Lower leg skin (tissue), 4 donors: Measurements from ENCODE around the gene ZSCAN5A. TPM values are rescaled to one million over a fixed set of nuclear protein-coding genes. Genes with fewer than 3 reads are reported as not detected.

ENCODE experiments used
- DNase-seq, 2 donors: peaks; one replicate each; pipeline ENCODE4 v3.0.0-alpha.2; 2019; ENCODE audit warnings: low spot score in 2 of 2
- H3K4me3 ChIP-seq: fragments of 200-600 bp; sonication (generic); 2 replicates; pipeline ENCODE4 v1.5.1; 2017; ENCODE audit warnings: mild to moderate bottlenecking, low read depth; ENCODE audit not compliant: poor library complexity, severe bottlenecking
- POLR2A ChIP-seq, 2 donors: fragments of 450-650 bp; IDR thresholded peaks; one replicate each; pipeline ENCODE4 v1.6.1; 2016 to 2017; ENCODE audit warnings: antibody characterized with exemption in 2 of 2, mild to moderate bottlenecking in 1 of 2, moderate library complexity in 1 of 2
- WGBS, 2 donors: methylation state at CpG; one replicate each; pipeline ENCODE4 v1.1.5; 2018; 5-methylcytosine and 5-hydroxymethylcytosine counted together
- intact Hi-C: fragments of 100-400 bp; cut with DNase I; formaldehyde crosslinking; loops from one replicate; pipeline ENCODE4 v1.15.0; 2023; ENCODE audit warnings: low total_unique reads
- total RNA-seq, 4 donors: library from RNA; depleted of rRNA; stranded (reverse); fragments of >200 nt; gene quantifications; one replicate each; pipeline ENCODE4 v1.1.0, GENCODE V29; 2016
- TF ChIP-seq, protein P1 (sequence below), 3 donors: fragments of 450-650 bp; IDR thresholded peaks; one replicate each; pipeline ENCODE4 v1.5.1; 2016; ENCODE audit warnings: antibody characterized with exemption in 3 of 3, mild to moderate bottlenecking in 3 of 3, moderate library complexity in 2 of 3

Gene ZSCAN5A
- total RNA-seq, 4 donors from 2014 or later: 2.4 to 7.6 (median 4.9) TPM

DNA sequence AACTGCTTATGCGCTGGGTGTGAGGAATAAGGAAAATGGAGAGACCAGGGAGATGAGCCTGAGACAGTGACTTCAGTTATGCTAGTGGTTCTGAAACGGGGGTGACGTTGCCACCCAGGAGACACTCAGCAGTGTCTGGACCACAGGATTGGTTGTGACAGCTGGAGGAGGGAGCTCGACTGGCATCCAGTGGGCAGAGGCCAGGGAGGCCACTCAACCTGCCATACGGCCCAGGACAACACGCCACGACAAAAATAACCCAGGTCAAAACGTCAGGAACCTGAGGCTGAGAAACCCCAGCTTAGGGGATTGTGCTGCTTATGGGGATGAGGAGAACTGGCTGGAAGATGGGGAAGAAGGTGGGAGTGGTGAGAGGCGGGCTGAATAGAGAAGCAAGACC is 10.4 kb downstream of the ZSCAN5A start:
- DNase-seq: no peak
- TF ChIP-seq, protein P1, sequence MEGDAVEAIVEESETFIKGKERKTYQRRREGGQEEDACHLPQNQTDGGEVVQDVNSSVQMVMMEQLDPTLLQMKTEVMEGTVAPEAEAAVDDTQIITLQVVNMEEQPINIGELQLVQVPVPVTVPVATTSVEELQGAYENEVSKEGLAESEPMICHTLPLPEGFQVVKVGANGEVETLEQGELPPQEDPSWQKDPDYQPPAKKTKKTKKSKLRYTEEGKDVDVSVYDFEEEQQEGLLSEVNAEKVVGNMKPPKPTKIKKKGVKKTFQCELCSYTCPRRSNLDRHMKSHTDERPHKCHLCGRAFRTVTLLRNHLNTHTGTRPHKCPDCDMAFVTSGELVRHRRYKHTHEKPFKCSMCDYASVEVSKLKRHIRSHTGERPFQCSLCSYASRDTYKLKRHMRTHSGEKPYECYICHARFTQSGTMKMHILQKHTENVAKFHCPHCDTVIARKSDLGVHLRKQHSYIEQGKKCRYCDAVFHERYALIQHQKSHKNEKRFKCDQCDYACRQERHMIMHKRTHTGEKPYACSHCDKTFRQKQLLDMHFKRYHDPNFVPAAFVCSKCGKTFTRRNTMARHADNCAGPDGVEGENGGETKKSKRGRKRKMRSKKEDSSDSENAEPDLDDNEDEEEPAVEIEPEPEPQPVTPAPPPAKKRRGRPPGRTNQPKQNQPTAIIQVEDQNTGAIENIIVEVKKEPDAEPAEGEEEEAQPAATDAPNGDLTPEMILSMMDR (IDR thresholded peaks at IDR 0.05): no peak
- TF ChIP-seq POLR2A (IDR thresholded peaks at IDR 0.05): no peak
- H3K4me3 ChIP-seq: no peak overlapping the region
- intact Hi-C loops: no loop called here
- WGBS, 2 donors: 86 to 88% methylated on average over 9 of the region's 9 CpGs

DNA sequence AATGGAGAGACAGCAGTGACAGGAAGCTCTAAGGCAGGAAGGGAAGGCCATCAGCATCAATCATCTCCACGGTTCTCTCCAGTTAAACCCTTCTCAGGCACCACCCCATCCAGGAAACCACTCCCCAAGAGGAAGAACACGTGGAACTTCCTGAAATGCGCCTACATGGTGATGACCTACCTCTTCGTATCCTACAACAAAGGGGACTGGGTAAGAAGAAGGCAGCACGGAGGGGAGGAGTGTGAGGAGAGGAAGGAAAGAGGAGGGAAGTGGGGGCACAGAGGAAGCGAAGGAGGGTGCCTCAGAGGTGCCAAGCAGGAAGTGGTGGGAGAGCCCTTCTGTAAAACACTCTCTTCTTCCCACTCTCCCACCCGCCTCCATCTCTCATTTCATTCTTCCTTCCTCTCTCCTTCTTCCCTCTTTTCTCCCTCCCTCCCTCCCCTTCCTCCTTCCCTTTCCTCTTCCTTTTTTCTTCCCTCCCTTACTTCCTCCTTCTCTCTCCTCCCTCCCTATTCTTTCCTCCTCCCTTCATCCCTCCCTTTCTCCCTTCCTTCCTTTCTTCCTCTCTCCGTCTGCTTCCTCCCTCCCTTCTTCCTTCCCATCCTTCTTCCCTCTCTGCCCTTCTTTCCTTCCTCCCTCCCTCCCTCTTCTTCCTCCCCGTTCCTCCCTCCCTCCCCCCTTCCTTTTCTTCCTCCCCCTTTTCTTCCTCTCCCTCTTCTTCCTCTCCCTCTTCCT is 12.6 kb downstream of the ZSCAN5A start:
- TF ChIP-seq, protein P1 (IDR thresholded peaks at IDR 0.05): no peak
- TF ChIP-seq POLR2A (IDR thresholded peaks at IDR 0.05): no peak
- no peak for DNase-seq
- WGBS, 2 donors: 58 to 61% methylated on average over 9 of the region's 9 CpGs
- no peak overlapping the region for H3K4me3 ChIP-seq
- intact Hi-C loops: no loop called here

DNA sequence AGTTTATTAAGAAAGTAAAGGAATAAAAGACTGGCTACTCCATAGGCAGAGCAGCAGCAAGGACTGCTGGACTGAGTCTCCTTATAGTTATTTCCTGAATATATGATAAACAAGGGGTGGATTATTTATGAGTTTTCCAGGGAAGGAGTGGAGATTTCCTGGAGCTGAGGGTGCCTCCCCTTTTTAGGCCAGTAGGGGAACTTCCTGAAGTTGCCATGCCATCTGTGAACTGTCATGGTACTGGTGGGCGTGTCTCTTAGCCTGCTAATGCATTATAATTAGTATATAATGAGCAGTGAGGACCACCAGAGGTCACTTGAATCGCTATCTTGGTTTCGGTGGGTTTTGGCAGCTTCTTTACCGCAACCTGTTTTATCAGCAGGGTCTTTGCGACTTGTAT is 13.5 kb downstream of the ZSCAN5A start:
- WGBS, 2 donors: 82 to 97% methylated on average over 5 of the region's 5 CpGs
- TF ChIP-seq, protein P1 (IDR thresholded peaks at IDR 0.05): no peak
- TF ChIP-seq POLR2A (IDR thresholded peaks at IDR 0.05): no peak
- H3K4me3 ChIP-seq: no peak overlapping the region
- no peak for DNase-seq
- intact Hi-C loops: no loop called here

DNA sequence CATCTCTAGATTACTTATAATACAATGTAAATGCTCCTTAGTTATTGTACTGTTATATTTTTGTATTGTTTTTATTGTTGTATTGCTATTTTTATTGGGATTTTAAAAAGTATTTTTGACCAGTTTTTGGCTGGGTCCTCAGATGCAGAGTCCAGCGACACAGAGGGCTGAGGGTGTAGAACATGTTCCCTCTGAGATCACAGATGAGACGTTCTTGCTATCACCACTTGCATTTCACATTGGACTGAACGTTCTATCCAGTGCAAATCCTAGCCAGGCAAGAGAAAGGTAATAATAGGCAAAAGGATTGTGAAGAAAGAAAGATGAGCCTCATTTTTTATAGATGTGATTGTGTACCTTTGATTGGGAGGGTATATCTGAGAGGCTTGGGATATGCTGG is 15.0 kb downstream of the ZSCAN5A start:
- WGBS, 2 donors: 79 to 83% methylated on average over 3 of the region's 3 CpGs
- DNase-seq: no peak
- intact Hi-C loops: no loop called here
- TF ChIP-seq, protein P1 (IDR thresholded peaks at IDR 0.05): no peak
- no peak for TF ChIP-seq POLR2A (IDR thresholded peaks at IDR 0.05)
- no peak overlapping the region for H3K4me3 ChIP-seq

DNA sequence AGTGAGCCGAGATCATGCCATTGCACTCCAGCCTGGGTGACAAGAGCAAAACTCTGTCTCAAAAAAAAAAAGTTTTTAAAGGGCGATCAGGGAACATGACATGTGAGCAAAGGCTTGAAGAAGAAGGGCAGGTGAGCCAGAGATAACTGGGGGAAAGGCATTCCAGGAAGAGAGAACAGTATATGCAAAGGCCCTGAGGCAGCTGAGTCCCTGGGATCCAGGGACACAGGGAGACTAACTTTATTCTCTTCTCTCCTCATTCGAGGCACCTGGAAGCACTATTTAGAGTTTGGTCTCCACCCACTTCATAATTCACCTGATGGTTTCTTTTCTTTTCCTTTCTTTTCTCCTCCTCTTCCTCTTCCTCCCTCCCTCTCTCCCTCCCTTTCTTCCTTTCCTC is 17.6 kb downstream of the ZSCAN5A start:
- no peak for TF ChIP-seq POLR2A (IDR thresholded peaks at IDR 0.05)
- TF ChIP-seq, protein P1 (IDR thresholded peaks at IDR 0.05): no peak
- intact Hi-C loops: no loop called here
- 86 to 89% methylated on average over 3 of the region's 3 CpGs for WGBS, 2 donors
- no peak overlapping the region for H3K4me3 ChIP-seq
- no peak for DNase-seq
